K562 (cell line): ENCODE results near the gene CDK5R2. TPM values are rescaled to one million over a fixed set of nuclear protein-coding genes. Genes with fewer than 3 reads are reported as not detected.

Source experiments
- ATAC-seq: fragments of 200-7000 bp; cut with Tn5 transposase; 3 replicates; pipeline ENCODE4 v1.9.1; 2020; ENCODE audit warnings: moderate library complexity
- BruUV-seq: library from RNA; stranded (reverse); fragments of 400-500 nt; replicated peaks from 2 replicates; lab custom pipeline; 2021; lab: Mats Ljungman, UMichigan
- CTCF ChIA-PET: fragments of 300-600 bp; formaldehyde crosslinking; extraction: SDS; loops from one replicate; lab custom pipeline; 2021; ENCODE audit warnings: low intra/inter-chr PET ratio; lab: Yijun Ruan, JAX
- POLR2A ChIA-PET: fragments of 300-600, 350-650 bp; sonication (Branson Sonifier 250); formaldehyde crosslinking; extraction: SDS; loops from one replicate; lab custom pipeline; 2021; ENCODE audit warnings: antibody characterized with exemption, inconsistent platforms; lab: Yijun Ruan, JAX
- DNase-seq, 4 experiments: peaks; one replicate each; pipeline versions ENCODE4 v3.0.0 to v3.0.0-alpha.2; 2011 to 2018; ENCODE audit warnings: low spot score in 3 of 4, mixed read lengths in 3 of 4; ENCODE audit errors: extremely low read depth in 1 of 4
- FAIRE-seq: peaks from 2 replicates; lab custom pipeline; 2011; peaks lifted over from hg19 to GRCh38; lab: Jason Lieb, UNC
- H2AFZ ChIP-seq: 2 replicates; pipeline ENCODE4 v1.6.0; 2011; ENCODE audit warnings: low read depth, low read length, control low read depth, inconsistent platforms
- H3K27ac ChIP-seq: fragments of 200-600 bp; 3 replicates; pipeline ENCODE4 v1.8.0; 2011; ENCODE audit warnings: low read depth, mild to moderate bottlenecking, control low read depth, inconsistent platforms, low read length, moderate library complexity, mixed read lengths; ENCODE audit errors: extremely low read depth
- H3K27me3 ChIP-seq, 2 experiments: fragments of 300-600 bp in 1 of 2; 2 replicates in 1 of 2; 3 replicates in 1 of 2; pipeline versions ENCODE4 v1.6.0 to v1.8.0; 2011; ENCODE audit warnings: inconsistent platforms in 2 of 2, low read length in 2 of 2, mild to moderate bottlenecking in 1 of 2, mixed read lengths in 1 of 2, moderate library complexity in 1 of 2; ENCODE audit not compliant: control insufficient read depth in 2 of 2, insufficient read depth in 2 of 2
- H3K36me3 ChIP-seq: fragments of 300-600 bp; 3 replicates; pipeline ENCODE4 v1.8.0; 2011; ENCODE audit warnings: mild to moderate bottlenecking, low read length, inconsistent platforms; ENCODE audit not compliant: control insufficient read depth, insufficient read depth
- H3K4me1 ChIP-seq, 2 experiments: fragments of 200-600 bp in 1 of 2; replicated peaks in 1 of 2; 2 replicates in 1 of 2; 3 replicates in 1 of 2; pipeline versions ENCODE4 v1.5.1 to v1.8.0; 2011; ENCODE audit warnings: inconsistent platforms in 2 of 2, low read length in 2 of 2, mild to moderate bottlenecking in 1 of 2, mixed read lengths in 1 of 2, moderate library complexity in 1 of 2; ENCODE audit not compliant: control insufficient read depth in 2 of 2, insufficient read depth in 2 of 2
- H3K4me2 ChIP-seq: 2 replicates; pipeline ENCODE4 v1.6.1; 2011; ENCODE audit warnings: low read length, control low read depth, inconsistent platforms, mixed read lengths; ENCODE audit not compliant: insufficient read depth
- H3K4me3 ChIP-seq: fragments of 200-600 bp; sonication (generic), shearing (Covaris generic); 2 replicates; pipeline ENCODE4 v1.5.1; 2016; ENCODE audit warnings: control low read depth, inconsistent platforms
- H3K79me2 ChIP-seq: fragments of 200-600 bp; 3 replicates; pipeline ENCODE4 v1.8.0; 2011; ENCODE audit warnings: low read length, inconsistent platforms; ENCODE audit not compliant: control insufficient read depth, insufficient read depth
- H3K9ac ChIP-seq, 2 experiments: 2 replicates each; pipeline versions ENCODE4 v1.6.0 to v1.6.1; 2011; ENCODE audit warnings: low read depth in 2 of 2, low read length in 2 of 2, control low read depth in 1 of 2, inconsistent platforms in 1 of 2, mild to moderate bottlenecking in 1 of 2, mixed read lengths in 1 of 2; ENCODE audit not compliant: insufficient read depth in 1 of 2
- H3K9me1 ChIP-seq: one replicate; pipeline ENCODE4 v1.6.0; 2011; ENCODE audit warnings: inconsistent platforms, mild to moderate bottlenecking, low read length, moderate library complexity; ENCODE audit not compliant: control insufficient read depth, insufficient read depth
- H3K9me3 ChIP-seq: replicated peaks from 2 replicates; pipeline ENCODE4 v1.5.1; 2011; ENCODE audit warnings: low read depth, low read length, inconsistent platforms; ENCODE audit not compliant: control insufficient read depth, insufficient read depth
- H4K20me1 ChIP-seq: replicated peaks from 2 replicates; pipeline ENCODE4 v1.6.1; 2011; ENCODE audit warnings: low read length, inconsistent platforms, mixed read lengths; ENCODE audit not compliant: control insufficient read depth, insufficient read depth
- CUX1 ChIP-seq: fragments of 200-800 bp; sonication (Bioruptor generic); IDR thresholded peaks from 2 replicates; pipeline ENCODE4 v1.6.1; 2016; ENCODE audit warnings: missing genetic modification characterization, missing compliant biosample characterization
- KLF6 ChIP-seq: fragments of 250-450 bp; sonication (Bioruptor Pico); IDR thresholded peaks from 2 replicates; pipeline ENCODE4 v1.4.0; 2020; ENCODE audit warnings: mild to moderate bottlenecking, moderate library complexity, borderline replicate concordance
- PHF20 ChIP-seq: fragments of 450-650 bp; IDR thresholded peaks from 2 replicates; pipeline ENCODE4 v1.6.1; 2018; ENCODE audit not compliant: partially characterized antibody
- POLR2H ChIP-seq: IDR thresholded peaks from 2 replicates; pipeline ENCODE4 v1.6.1; 2016; ENCODE audit warnings: missing genetic modification characterization, low read depth, mild to moderate bottlenecking, control low read depth, missing compliant biosample characterization, moderate library complexity
- POU5F1 ChIP-seq: fragments of 150-350 bp; IDR thresholded peaks from 2 replicates; pipeline ENCODE4 v1.6.1; 2014; ENCODE audit warnings: borderline replicate concordance, low read length, low read depth, mild to moderate bottlenecking; ENCODE audit not compliant: partially characterized antibody
- UBTF ChIP-seq, 2 experiments: IDR thresholded peaks; 2 replicates each; pipeline ENCODE4 v1.6.1; 2012; ENCODE audit warnings: improper control_type of control experiment in 2 of 2, low read depth in 2 of 2, low read length in 2 of 2, borderline replicate concordance in 1 of 2
- ZNF232 ChIP-seq: sonication (generic); formaldehyde crosslinking; IDR thresholded peaks from 2 replicates; pipeline ENCODE4 v1.8.0; 2022; ENCODE audit warnings: mild to moderate bottlenecking, missing genetic modification reagents
- ZNF274 ChIP-seq: IDR thresholded peaks from 2 replicates; pipeline ENCODE4 v1.6.1; 2011; ENCODE audit warnings: low read depth, mild to moderate bottlenecking, low read length, moderate library complexity, borderline replicate concordance
- whole genome bisulfite sequencing: fragments of 100-300 bp; shearing (Covaris generic); methylation state at CpG from one replicate; pipeline ENCODE4 v1.1.6; 2016; ENCODE audit warnings: low coverage, mixed read lengths; ENCODE audit not compliant: insufficient coverage; ENCODE audit errors: missing lambda C conversion rate; 5-methylcytosine and 5-hydroxymethylcytosine counted together
- in situ Hi-C: fragments of 300-500 bp; cut with MboI; formaldehyde crosslinking; loops from 4 replicates; pipeline ENCODE4 v1.15.0; 2018; ENCODE audit warnings: inconsistent platforms, mixed read lengths
- intact Hi-C: fragments of 100-400 bp; cut with micrococcal nuclease; formaldehyde crosslinking; loops from 2 replicates; pipeline ENCODE4 v1.14.2; 2022
- polyA plus RNA-seq, 8 experiments: library from polyadenylated mRNA; depleted of rRNA in 4 of 8; stranded (reverse) in 5 of 8; unstranded in 3 of 8; fragments of >200 nt; fragmentation: Nextera tagmentation in 2 of 8; fragmentation: Illumina TruSeq in 1 of 8; extraction: Ambion mirVana in 2 of 8; extraction: Trizol in 1 of 8; gene quantifications; 2 replicates each; pipeline versions ENCODE4 v1.2.1 to v1.2.3, GENCODE V29; 2011 to 2014; ENCODE audit warnings: inconsistent platforms in 1 of 8, missing spikeins in 1 of 8
- total RNA-seq, 7 experiments: library from RNA; depleted of rRNA in 6 of 7; stranded (reverse); fragments of >200 nt in 6 of 7; fragmentation: Illumina TruSeq in 2 of 7; extraction: Trizol in 2 of 7; gene quantifications; 2 replicates each; pipeline versions ENCODE4 v1.2.1 to v1.2.3, GENCODE V29; 2011 to 2021; ENCODE audit warnings: low replicate concordance in 1 of 7
- TF ChIP-seq, protein P1 (sequence below), 2 experiments: fragments of 450-650 bp; conservative IDR thresholded peaks; 2 replicates each; pipeline ENCODE4 v1.6.1; 2017; ENCODE audit warnings: mild to moderate bottlenecking in 2 of 2, moderate library complexity in 2 of 2

The CDK5R2 gene
- total and polyA plus RNA-seq, 9 of the 15 experiments (the other 6 are each of a cell fraction or from before 2014, with no cell fraction given), result 0.09 TPM; not detected in 8

GRCh38 chr2:218995972-218996711 lies 36.7 kb downstream of the CDK5R2 start:
- ATAC-seq (peak; percentile 97), FAIRE-seq (peak; percentile 88), DNase-seq (peak; percentile 89 to 92 (median 91))
- Histone ChIP-seq H3K4me3 (peak overlapping the region; percentile 51), H3K9me1 (no peaks in the 10 kb centered on the region), H2AFZ (peak overlapping the region; percentile 96), H3K36me3 (no peaks in the 10 kb centered on the region), H3K27me3 (peaks cover 0 to 36% of the 10 kb centered on the region in 2 experiments; a peak in 3 of 5 replicates), H4K20me1 (no peaks in the 10 kb centered on the region), H3K79me2 (no peaks in the 10 kb centered on the region), H3K9ac (peak overlapping the region; percentile 59 to 86; a peak in 3 of 4 replicates), H3K4me2 (peak overlapping the region; percentile 82), H3K4me1 (peaks cover 12 to 33% of the 10 kb centered on the region in 2 experiments; a peak in 4 of 5 replicates), H3K27ac (peak overlapping the region; percentile 33; the same call in 2 of the 3 replicates), H3K9me3 (no peaks in the 10 kb centered on the region)
- WGBS, result 0% methylated on average over 9 of the region's 43 CpGs
- ChIA-PET POLR2A (interaction anchor here (0.6 to 1.1 kb wide), 2 partner anchors 18 to 149 kb away, joined by 3 read pairs; no protein-coding TSS in a partner anchor), CTCF (interaction anchor here (0.6 to 1.6 kb wide), 5 partner anchors 11 to 159 kb away, joined by 3 to 11 read pairs (median 5); partner anchors contain the start of gene FEV)
- intact Hi-C loops (loop anchor here (1.0 kb wide), 1 partner anchor 159 kb away; no protein-coding TSS in a partner anchor), in situ Hi-C loops (no loop called here)
- BruUV-seq, result no TSS peak
- TF ChIP-seq ZNF232 (CRISPR knock-in tag) (no peak), POU5F1 (no peak), ZNF274 (no peak), KLF6 (CRISPR knock-in tag) (no peak), PHF20 (peak; percentile 67), CUX1 (CRISPR knock-in tag) (no peak), POLR2H (no peak), UBTF (IDR thresholded peaks at IDR 0.05; ENCODE audit: borderline replicate concordance in 1 of 2, low read depth in 2 of 2, low read length in 2 of 2) (0 out of 4 replicates have a peak, but pooled peaks of 1 of the 2 experiments have one; percentile 37)
- TF ChIP-seq, protein P1, sequence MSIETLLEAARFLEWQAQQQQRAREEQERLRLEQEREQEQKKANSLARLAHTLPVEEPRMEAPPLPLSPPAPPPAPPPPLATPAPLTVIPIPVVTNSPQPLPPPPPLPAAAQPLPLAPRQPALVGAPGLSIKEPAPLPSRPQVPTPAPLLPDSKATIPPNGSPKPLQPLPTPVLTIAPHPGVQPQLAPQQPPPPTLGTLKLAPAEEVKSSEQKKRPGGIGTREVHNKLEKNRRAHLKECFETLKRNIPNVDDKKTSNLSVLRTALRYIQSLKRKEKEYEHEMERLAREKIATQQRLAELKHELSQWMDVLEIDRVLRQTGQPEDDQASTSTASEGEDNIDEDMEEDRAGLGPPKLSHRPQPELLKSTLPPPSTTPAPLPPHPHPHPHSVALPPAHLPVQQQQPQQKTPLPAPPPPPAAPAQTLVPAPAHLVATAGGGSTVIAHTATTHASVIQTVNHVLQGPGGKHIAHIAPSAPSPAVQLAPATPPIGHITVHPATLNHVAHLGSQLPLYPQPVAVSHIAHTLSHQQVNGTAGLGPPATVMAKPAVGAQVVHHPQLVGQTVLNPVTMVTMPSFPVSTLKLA (conservative IDR thresholded peaks at IDR 0.05), result 0 out of 4 replicates have a peak, but pooled peaks of 1 of the 2 experiments have one; percentile 32
